Ovary (tissue), 9 donors: ENCODE results near the gene STING1. TPM values are rescaled to one million over a fixed set of nuclear protein-coding genes. Genes with fewer than 3 reads are reported as not detected.

ENCODE experiments used
- DNase-seq, 5 donors: peaks; one replicate each; pipeline ENCODE4 v3.0.0-alpha.2; 2019 to 2020
- H3K27ac ChIP-seq, 2 donors: fragments of 200-600 bp; one replicate each; pipeline versions ENCODE4 v1.5.1 to v1.8.0; 2019 to 2022
- H3K27me3 ChIP-seq: fragments of 200-600 bp; one replicate; pipeline ENCODE4 v1.8.0; 2022
- H3K36me3 ChIP-seq: fragments of 200-600 bp; sonication (generic); one replicate; pipeline ENCODE4 v1.5.1; 2019
- H3K4me1 ChIP-seq: one replicate; pipeline ENCODE4 v1.8.1; 2013; ENCODE audit warnings: mild to moderate bottlenecking, moderate library complexity; ENCODE audit not compliant: insufficient read depth
- H3K4me3 ChIP-seq: fragments of 200-600 bp; sonication (generic); one replicate; pipeline ENCODE4 v1.5.1; 2017
- H3K9me3 ChIP-seq, 2 donors: fragments of 200-600 bp in 1 of 2; sonication (generic) in 1 of 2; one replicate each; pipeline versions ENCODE4 v1.5.1 to v1.8.1; 2013 to 2019; ENCODE audit warnings: mild to moderate bottlenecking in 1 of 2, moderate library complexity in 1 of 2
- EP300 ChIP-seq: sonication (generic); formaldehyde crosslinking; IDR thresholded peaks from one replicate; pipeline ENCODE4 v1.6.1; 2017; ENCODE audit warnings: antibody characterized with exemption
- POLR2A ChIP-seq: fragments of 450-650 bp; IDR thresholded peaks from one replicate; pipeline ENCODE4 v1.6.1; 2017; ENCODE audit warnings: antibody characterized with exemption, mild to moderate bottlenecking, moderate library complexity
- WGBS, 3 donors: extraction: QIAGEN DNeasy Blood & Tissue Kit in 1 of 3; methylation state at CpG; one replicate each; pipeline versions ENCODE4 v1.1.5 to v1.1.7; 2013 to 2017; 5-methylcytosine and 5-hydroxymethylcytosine counted together
- intact Hi-C, 4 donors: fragments of 100-400 bp; cut with DNase I; formaldehyde crosslinking; loops; one replicate each; pipeline versions ENCODE4 v1.11.0 to v1.15.1; 2022 to 2023
- polyA plus RNA-seq, 2 donors: library from polyadenylated mRNA; stranded (reverse); fragments of 200-250 nt in 1 of 2; fragments of 350-450 nt in 1 of 2; fragmentation: Illumina TruSeq in 1 of 2; extraction: RNeasy Lipid Tissue Mini Kit (QIAGEN cat#74804) in 1 of 2; gene quantifications; one replicate each; pipeline ENCODE4 v1.2.3, GENCODE V29; 2013 to 2014
- total RNA-seq, 7 donors: library from RNA; depleted of rRNA in 2 of 7; stranded (reverse); fragments of >200 nt in 2 of 7; fragmentation: NEBNext Ultra II Directional in 3 of 7; extraction: Animal tissue kit (Norgen Biotek cat#: 25700) in 3 of 7; gene quantifications; one replicate each; pipeline versions ENCODE4 v1.1.0 to v1.2.4, GENCODE V29; 2016 to 2023
- TF ChIP-seq, protein P1 (sequence below), 3 donors: fragments of 450-650 bp in 2 of 3; fragments of 200-600 bp in 1 of 3; IDR thresholded peaks; one replicate each; pipeline versions ENCODE4 v1.5.1 to v1.8.0; 2016 to 2022; ENCODE audit warnings: antibody characterized with exemption in 3 of 3, mild to moderate bottlenecking in 1 of 3
- donor health status: DM: no; HTN: no; CAD: no; lungs with moderate emphysema.
- donor health status: DM: no; HTN: no; CAD: no.
- donor health status: Bipolar disorder and iron deficiency.
- donor health status: DM: yes; HTN: yes; CAD: no.
- donor health status: DM: no; HTN: no; CAD: no.
- donor health status: DM: yes; HTN: yes; CAD: no.

Gene STING1
- total and polyA plus RNA-seq, 9 donors: 36.8 to 74.6 (median 50.2) TPM

DNA sequence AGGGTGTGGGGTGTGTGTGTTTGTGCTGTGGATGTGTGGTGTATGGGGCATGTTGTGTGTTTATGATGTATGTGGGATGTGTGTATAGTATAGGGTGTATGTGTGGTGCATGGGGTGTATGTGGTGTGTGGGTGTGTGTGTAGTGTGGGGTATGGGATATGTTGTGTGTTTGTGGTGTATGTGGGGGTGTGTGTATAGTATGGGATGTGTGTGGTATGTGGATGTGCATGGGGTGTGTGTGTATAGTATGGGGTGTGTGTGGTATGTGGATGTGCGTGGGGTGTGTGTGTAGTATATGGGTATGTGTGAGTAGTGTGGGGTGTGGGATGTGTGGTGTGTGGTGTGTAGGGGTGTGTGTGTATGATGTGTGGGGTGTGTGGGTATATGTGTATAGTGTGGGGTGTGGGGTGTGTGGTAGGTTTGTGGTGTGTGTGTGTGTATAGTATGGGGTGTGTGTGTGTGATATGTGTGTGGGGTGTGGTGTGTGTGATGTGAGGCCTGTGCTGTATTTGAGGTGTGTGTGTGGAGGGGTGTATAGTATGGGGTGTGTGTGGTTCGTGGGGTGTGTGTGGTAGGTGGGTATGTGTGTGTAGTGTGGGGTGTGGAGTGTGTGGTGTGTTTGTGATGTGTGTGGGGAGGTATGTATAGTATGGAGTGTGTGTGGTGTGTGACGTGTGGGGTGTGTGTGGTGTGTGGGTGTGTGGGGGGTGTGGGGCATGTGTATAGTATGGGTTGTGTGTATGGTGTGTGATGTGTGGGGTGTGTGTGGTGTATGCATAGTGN lies 30.5 kb downstream of the STING1 start:
- Histone ChIP-seq H3K4me1 (no peaks in the 10 kb centered on the region), H3K9me3 (no peaks in the 10 kb centered on the region), H3K27ac (no peak overlapping the region), H3K36me3 (no peaks in the 10 kb centered on the region), H3K27me3 (no peaks in the 10 kb centered on the region), H3K4me3 (no peak overlapping the region)
- WGBS, 3 donors: 73 to 81% (median 76%) methylated on average over 3 of the region's 3 CpGs
- peak in 1 of 5 donors; percentile 14 for DNase-seq
- TF ChIP-seq EP300 (no peak), POLR2A (no peak)
- TF ChIP-seq, protein P1, sequence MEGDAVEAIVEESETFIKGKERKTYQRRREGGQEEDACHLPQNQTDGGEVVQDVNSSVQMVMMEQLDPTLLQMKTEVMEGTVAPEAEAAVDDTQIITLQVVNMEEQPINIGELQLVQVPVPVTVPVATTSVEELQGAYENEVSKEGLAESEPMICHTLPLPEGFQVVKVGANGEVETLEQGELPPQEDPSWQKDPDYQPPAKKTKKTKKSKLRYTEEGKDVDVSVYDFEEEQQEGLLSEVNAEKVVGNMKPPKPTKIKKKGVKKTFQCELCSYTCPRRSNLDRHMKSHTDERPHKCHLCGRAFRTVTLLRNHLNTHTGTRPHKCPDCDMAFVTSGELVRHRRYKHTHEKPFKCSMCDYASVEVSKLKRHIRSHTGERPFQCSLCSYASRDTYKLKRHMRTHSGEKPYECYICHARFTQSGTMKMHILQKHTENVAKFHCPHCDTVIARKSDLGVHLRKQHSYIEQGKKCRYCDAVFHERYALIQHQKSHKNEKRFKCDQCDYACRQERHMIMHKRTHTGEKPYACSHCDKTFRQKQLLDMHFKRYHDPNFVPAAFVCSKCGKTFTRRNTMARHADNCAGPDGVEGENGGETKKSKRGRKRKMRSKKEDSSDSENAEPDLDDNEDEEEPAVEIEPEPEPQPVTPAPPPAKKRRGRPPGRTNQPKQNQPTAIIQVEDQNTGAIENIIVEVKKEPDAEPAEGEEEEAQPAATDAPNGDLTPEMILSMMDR (IDR thresholded peaks at IDR 0.05): no peak
- intact Hi-C loops: no loop called here

DNA sequence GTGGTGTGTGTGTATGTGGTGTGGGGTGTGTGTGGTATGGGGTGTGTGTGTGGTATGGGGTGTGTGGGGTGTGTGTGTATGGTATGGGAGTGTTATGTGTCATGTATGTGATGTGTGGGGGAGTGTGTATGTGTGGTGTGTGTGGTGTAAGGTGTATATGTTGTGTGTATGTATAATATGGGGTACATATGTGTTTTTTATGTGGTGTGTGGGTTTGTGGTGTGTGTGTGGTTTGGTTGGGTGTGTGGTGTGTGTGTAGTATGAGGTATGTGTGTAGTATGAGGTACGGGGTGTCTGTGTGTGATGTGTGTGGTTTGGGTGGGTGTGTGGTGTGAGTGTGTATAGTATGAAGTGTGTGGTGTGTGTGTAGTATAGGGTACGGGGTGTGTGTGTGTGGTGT lies 31.4 kb downstream of the STING1 start:
- Histone ChIP-seq H3K27ac (no peak overlapping the region), H3K9me3 (no peaks in the 10 kb centered on the region), H3K27me3 (no peaks in the 10 kb centered on the region), H3K4me1 (no peaks in the 10 kb centered on the region), H3K4me3 (no peak overlapping the region), H3K36me3 (no peaks in the 10 kb centered on the region)
- DNase-seq: peak in 1 of 5 donors; percentile 10
- intact Hi-C loops: no loop called here
- no peak for TF ChIP-seq EP300
- TF ChIP-seq, protein P1 (IDR thresholded peaks at IDR 0.05): no peak
- no peak for TF ChIP-seq POLR2A
- 92 to 97% (median 93%) methylated on average over 2 of the region's 2 CpGs for WGBS, 3 donors

DNA sequence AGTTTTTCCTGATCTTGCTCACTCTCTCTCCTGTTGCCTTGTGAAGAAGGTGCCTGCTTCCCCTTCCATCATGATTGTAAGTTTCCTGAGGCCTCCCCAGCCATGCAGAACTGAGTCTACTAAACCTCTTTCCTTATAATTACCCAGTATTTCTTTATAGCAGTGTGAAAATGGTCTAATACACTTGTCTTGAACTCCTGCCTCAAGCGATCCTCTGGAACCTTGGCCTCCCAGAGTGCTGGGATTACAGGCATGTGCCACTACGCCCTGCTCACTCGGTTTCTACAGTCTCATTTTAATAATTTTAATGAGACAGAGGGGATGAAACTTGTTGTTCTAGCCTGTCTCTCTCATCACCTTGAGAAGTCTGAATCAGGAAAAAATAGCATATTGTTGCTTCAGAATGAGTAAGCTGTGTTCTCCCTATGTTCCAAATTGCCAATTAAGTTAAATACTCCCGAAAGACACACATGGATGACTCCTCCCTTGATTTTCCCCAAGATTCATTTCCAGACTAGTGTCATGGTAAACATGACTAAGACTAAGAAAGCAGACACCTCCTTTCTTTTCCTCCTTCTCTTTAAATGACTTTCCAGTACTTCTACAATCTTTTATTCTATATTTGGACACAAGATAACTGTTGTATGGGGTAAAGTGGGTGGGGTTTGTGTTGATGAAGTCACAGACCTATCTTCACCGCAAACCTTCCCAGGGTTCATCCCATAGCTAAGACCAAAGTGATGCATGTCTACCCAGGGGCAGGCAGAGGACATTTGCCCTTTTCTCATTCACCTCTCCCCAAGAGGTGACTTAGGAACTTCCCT lies 35.4 kb downstream of the STING1 start:
- no peak for DNase-seq
- no peaks in the 10 kb centered on the region for H3K36me3 ChIP-seq
- 79 to 88% (median 84%) methylated on average over 5 of the region's 5 CpGs for WGBS, 3 donors
- no peaks in the 10 kb centered on the region for H3K4me1 ChIP-seq
- no peak overlapping the region for H3K4me3 ChIP-seq
- H3K27me3 ChIP-seq: no peaks in the 10 kb centered on the region
- H3K27ac ChIP-seq: no peak overlapping the region
- intact Hi-C loops: loop anchor here in 1 of 4 donors (10.0 kb wide), 1 partner anchor 68 kb away; no protein-coding TSS in a partner anchor
- no peak for TF ChIP-seq EP300
- TF ChIP-seq, protein P1 (IDR thresholded peaks at IDR 0.05): no peak
- TF ChIP-seq POLR2A: no peak
- H3K9me3 ChIP-seq: no peaks in the 10 kb centered on the region

DNA sequence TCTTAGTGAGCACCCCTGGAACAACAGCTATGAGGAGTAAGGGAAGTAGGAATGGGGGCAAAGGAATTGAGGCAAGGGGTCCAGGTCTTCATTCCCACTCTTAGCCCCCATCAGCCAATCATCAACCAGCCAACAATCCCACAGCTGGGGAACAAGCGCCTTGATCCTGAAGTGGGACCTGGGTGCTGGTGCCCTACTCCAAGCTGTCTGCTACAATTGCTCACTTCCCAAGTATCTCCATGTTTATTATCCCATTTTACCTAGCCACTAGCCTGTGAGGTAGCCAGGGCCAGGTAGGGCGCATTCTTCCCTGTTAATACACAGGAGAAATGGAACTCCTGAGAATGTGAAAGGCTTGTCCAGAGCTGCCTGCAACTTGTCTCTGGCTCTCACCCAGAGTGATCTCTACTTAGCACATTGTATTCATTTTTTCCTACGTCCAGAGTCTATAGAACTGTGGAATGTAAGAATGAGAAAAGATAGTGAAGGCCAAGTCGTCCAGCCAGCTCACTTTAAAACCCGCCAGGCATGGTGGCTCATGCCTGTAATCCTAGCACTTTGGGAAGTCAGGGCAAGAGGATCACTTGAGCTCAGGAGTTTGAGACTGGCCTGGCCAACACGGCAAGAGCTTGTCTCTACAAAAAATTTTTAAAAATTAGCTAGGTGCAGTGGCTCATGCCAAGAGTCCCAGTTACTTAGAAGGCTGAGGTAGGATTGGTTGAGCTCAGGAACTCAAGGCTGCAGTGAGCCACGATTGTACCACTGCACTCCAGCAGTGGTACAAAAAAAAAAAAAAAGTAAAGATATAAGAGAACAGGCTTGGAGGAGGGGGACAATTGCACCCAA lies 37.0 kb downstream of the STING1 start:
- 32 to 50% (median 42%) methylated on average over 7 of the region's 7 CpGs for WGBS, 3 donors
- H3K9me3 ChIP-seq: no peaks in the 10 kb centered on the region
- intact Hi-C loops: loop anchor here in 1 of 4 donors (10.0 kb wide), 1 partner anchor 69 kb away; no protein-coding TSS in a partner anchor
- no peaks in the 10 kb centered on the region for H3K36me3 ChIP-seq
- H3K4me3 ChIP-seq: no peak overlapping the region
- TF ChIP-seq, protein P1 (IDR thresholded peaks at IDR 0.05): no peak
- TF ChIP-seq POLR2A (no peak), EP300 (no peak)
- H3K4me1 ChIP-seq: no peaks in the 10 kb centered on the region
- no peaks in the 10 kb centered on the region for H3K27me3 ChIP-seq
- H3K27ac ChIP-seq: no peak overlapping the region
- no peak for DNase-seq
